22Rv1 (cell line): Measurements from ENCODE around the gene GABRE.
"Not testable (repeated sequence)": the region's sequence is repeated elsewhere in the genome, so short reads cannot be mapped to it uniquely, and the experiment has no call there.

Source experiments
- ZFX ChIP-seq: fragments of 450-650 bp; IDR thresholded peaks from 2 replicates; pipeline ENCODE4 v1.6.1; 2017; ENCODE audit warnings: antibody characterized with exemption, borderline replicate concordance
- TF ChIP-seq, protein P1 (sequence below): fragments of 450-650 bp; IDR thresholded peaks from 2 replicates; pipeline ENCODE4 v1.5.1; 2017; ENCODE audit warnings: mild to moderate bottlenecking

DNA sequence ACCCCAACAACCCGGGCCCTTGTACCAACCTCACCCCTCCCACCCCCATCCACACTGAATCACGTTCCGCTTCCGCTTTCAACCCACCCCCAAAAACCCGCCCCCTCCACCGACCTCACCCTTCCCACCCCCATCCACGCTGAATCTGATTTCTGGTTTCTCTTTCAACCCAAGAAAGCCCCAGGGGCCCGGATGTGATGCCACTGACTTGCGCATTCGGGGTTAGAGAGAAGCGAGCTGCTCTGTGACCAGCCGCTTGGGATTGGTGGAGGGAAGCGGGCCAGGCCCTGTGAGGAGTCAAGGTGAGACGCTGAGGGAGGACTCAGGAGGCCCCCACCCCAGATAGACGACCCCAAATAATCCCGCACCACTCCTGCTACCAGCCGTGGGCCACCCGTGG lies 55.7 kb downstream of the GABRE start:
- TF ChIP-seq ZFX, result not testable (repeated sequence)
- TF ChIP-seq, protein P1, sequence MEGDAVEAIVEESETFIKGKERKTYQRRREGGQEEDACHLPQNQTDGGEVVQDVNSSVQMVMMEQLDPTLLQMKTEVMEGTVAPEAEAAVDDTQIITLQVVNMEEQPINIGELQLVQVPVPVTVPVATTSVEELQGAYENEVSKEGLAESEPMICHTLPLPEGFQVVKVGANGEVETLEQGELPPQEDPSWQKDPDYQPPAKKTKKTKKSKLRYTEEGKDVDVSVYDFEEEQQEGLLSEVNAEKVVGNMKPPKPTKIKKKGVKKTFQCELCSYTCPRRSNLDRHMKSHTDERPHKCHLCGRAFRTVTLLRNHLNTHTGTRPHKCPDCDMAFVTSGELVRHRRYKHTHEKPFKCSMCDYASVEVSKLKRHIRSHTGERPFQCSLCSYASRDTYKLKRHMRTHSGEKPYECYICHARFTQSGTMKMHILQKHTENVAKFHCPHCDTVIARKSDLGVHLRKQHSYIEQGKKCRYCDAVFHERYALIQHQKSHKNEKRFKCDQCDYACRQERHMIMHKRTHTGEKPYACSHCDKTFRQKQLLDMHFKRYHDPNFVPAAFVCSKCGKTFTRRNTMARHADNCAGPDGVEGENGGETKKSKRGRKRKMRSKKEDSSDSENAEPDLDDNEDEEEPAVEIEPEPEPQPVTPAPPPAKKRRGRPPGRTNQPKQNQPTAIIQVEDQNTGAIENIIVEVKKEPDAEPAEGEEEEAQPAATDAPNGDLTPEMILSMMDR, result not testable (repeated sequence)
